DMS 273 (cell line): ENCODE results near the gene CDC26.
A peak's percentile ranks its signal among the peaks of the same experiment; 100 is the strongest.
"Not testable (repeated sequence)": the region's sequence is repeated elsewhere in the genome, so short reads cannot be mapped to it uniquely, and the experiment has no call there.

ENCODE experiments used
- DNase-seq: peaks from one replicate; lab custom pipeline; 2025; ENCODE audit not compliant: unreplicated experiment; lab: John Stamatoyannopoulos, UW

Gene CDC26

GRCh38 chr9:113296247-113296646, 20.9 kb upstream of the CDC26 start:
- DNase-seq: not testable (repeated sequence)

GRCh38 chr9:113293285-113293878, 18.0 kb upstream of the CDC26 start:
- no peak for DNase-seq

DNA sequence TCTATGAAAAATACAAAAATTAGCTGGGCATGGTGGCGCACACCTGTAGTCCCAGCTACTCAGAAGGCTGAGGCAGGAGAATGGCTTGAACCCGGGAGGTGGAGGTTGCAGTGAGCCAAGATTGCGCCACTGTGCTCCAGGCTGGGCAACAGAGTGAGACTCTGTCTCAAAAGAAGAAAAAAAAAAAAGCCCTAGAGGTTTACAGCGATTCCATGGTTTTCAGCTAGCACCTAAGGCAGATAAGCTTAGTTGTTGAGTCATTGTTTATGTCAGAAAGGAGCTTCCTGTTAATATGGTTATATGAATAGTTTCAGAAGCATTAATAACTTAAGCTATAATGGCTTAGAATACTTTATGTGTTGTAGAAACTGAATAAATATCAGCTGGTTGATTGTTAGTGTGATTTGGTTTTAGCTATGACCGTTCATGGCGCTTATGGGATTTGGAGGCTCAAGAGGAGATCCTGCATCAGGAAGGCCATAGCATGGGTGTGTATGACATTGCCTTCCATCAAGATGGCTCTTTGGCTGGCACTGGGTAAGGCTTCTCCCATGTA, 14.8 kb upstream of the CDC26 start:
- DNase-seq: no peak

- no peak for DNase-seq
Measured at GRCh38 chr9:113289091-113289490, 13.7 kb upstream of the CDC26 start.

DNA sequence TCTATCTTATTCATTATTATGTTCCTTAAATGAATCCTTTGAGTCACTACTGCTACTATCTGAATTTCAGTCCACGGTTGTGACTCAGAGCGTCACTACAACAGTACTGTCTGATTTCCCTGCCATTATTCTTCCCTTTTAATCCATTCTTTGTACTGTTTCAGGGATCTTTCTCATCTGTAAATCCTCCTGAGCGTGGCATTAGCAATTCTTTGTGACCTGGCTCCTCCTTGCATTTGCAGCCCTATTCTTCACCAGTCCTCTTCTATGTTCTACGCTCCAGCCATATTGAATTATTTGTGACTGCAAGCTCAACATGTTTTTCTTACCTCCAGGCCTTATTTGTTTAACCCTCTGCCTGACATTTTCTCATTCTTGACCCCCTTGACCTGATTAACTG, 6.0 kb upstream of the CDC26 start:
- DNase-seq: no peak

DNA sequence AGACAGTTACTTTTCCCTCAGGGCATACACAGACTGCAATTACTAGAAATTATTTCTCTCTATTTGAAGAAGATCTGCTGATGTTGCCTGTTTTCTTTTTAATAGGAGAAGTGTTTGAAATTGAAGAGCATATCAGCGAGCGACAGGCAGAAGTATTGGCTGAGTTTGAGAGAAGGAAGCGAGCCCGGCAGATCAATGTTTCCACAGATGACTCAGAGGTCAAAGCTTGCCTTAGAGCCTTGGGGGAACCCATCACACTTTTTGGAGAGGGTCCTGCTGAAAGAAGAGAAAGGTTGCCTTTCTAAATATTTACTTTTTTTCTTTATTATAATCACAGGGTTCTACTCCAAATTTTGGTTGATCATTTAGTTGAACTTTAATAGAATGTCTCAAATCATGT, 3.5 kb upstream of the CDC26 start:
- no peak for DNase-seq

- peak; percentile 81 for DNase-seq
Measured at GRCh38 chr9:113274474-113275156, 757 bp downstream of the CDC26 start.

DNA sequence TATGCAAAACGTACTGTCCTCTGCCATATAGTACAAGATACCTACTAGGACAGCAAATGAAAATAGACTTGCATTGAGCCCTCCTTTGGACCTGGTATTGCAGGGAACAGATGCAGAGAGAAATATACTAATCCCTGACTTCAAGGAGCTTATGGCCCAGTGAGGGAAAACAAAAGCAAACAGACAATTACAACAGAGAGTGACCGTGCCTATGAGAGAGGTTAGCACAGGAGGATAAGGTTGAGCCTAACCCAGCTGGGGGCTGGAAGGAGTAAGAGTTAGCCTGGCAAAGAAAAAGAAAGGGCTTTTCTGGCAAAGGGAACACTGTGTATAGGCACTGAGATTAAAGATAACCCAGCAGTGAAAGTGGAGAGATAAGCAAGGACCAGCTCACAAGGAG, 5.5 kb downstream of the CDC26 start:
- DNase-seq: no peak

DNA sequence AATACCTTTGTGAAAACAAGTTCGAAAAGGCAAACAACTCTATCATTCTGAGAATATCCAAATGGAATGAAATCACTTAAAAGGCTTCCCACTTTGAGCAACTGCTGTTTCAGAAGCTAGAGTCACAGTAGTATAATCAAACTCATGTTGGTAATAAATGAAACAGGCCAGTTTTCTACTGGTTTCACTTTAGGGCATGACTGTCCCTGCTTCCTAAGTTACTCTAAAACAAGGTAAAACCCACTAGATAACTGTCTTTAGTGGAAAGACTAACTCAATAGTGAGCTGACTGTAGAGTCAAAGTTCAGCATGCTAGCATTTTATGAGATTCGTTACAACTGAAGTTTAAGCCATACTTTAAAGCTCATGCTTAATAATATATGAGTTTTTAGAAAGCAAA, 6.0 kb downstream of the CDC26 start:
- no peak for DNase-seq

GRCh38 chr9:113267911-113268566, 7.3 kb downstream of the CDC26 start:
- no peak for DNase-seq

GRCh38 chr9:113266174-113266573, 9.2 kb downstream of the CDC26 start:
- no peak for DNase-seq

DNA sequence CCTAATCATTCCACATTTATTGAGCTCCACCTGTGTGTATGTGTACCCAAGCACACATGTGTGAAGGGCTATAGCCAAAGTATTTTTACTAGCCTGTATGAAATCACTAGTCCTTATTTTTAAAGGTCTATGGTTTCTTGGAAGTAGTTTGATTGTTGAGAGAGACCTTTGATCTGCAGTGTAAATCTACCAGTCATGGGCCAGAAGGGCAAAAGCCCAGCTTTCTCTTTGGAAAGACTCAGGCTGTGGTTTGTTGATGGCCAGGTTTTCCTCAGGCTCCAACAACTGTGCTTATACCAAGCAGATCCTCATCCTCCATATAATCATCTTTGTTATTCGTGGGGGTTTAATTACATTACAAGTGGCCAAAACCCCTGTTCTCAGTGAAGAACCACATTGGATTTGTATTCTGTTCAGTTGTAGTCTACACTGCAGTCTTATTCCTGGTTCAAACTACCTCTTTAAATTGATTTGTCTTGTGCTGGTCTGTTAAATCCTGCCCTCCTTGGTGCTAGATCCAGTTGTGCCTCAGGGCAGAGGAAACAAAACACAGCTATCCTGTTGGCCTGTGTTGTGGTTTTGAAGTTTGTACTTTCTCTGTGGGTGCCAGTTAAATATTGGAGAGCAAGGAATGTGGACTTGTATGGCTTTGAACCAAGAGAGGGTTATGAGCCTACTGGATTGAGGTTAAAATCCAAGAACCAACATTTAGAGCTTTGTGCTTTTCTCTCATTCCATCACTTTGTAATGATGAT, 13.3 kb downstream of the CDC26 start:
- no peak for DNase-seq

GRCh38 chr9:113258282-113258681, 17.1 kb downstream of the CDC26 start:
- no peak for DNase-seq

GRCh38 chr9:113257863-113258262, 17.5 kb downstream of the CDC26 start:
- no peak for DNase-seq

DNA sequence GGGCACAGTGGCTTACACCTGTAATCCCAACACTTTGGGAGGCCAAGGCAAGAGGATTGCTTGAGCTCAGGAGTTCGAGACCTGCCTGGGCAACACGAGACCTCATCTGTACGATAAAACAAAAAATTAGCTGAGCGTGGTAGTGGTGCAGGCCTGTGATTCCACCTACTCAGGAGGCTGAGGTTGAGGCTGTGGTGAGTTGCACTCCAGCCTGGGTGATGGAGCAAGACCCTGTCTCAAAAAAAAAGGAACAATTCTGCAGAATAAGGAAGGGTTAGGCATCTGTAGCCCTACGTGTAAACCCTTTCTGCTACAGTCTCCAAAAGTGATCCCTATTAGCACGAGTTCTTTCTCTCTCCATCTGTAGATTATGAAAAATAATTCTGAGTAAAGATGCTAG, 19.9 kb downstream of the CDC26 start:
- DNase-seq: no peak

DNA sequence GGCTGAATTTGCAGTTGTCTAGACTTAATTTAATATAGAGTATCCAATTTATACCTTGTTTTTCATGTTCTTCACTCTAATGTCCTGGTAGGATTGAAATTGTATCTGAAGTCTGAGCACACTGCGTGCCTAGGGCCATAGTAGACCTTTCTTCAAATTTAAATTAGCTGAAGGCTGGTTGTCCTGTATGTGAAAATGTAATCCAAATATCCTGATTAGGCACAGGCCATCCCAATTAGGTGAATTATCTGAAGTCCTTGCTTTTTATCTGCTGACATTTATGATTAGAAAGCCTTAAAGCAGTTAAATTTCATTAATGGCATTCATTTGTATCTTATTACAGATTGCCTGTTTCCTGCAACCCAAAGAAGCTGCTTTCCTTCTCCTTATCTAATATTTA, 20.4 kb downstream of the CDC26 start:
- DNase-seq: no peak

DNA sequence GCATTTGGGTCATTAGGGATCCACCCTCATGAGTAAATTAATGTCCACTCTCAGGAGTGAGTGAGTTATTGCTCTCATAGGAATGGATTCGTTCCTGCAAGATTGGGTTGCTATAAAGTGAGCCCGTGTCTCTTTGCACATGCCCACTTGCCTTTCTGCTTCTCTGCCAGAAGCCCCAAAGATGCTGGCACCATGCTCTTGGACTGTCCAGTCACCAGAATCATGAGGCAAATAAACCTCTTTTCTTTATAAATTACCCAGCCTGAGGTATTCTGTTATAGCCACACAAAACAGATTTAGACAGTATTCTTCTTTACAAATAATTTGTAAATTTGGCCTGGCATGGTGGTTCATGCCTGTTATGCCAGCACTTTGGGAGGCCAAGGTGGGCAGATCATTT, 24.6 kb downstream of the CDC26 start:
- DNase-seq: no peak

- DNase-seq: not testable (repeated sequence)
Measured at GRCh38 chr9:113249661-113250060, 25.7 kb downstream of the CDC26 start.

- DNase-seq: no peak
Measured at GRCh38 chr9:113247640-113248039, 27.7 kb downstream of the CDC26 start.

DNA sequence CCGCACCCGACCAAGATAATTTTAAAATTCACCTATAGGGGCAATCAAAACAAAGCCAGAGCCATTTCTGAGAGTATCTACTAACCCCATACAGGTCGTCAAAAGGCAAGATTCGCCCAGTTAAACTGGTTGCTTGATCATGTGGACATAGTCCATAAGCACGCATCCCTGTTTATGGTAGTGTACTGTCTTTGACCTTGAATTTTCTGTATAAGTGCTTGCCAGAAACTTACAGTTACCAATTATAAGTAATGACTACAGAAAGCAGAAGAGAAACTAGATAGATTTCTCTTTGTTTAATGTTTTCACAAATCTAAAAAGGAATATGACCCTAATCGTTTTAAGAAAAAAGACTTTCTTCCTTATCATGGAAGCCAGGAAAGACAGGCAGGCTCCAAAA, 28.4 kb downstream of the CDC26 start:
- DNase-seq: no peak

- no peak for DNase-seq
Measured at GRCh38 chr9:113245894-113246293, 29.5 kb downstream of the CDC26 start.

- DNase-seq: no peak
Measured at GRCh38 chr9:113244556-113244955, 30.8 kb downstream of the CDC26 start.
